Uterus (tissue), 2 donors: ENCODE data around the gene APLP1.

Experiments
- CTCF ChIP-seq, 4 experiments: fragments of 200-600 bp in 2 of 4; fragments of 450-650 bp in 2 of 4; sonication (generic) in 2 of 4; IDR thresholded peaks; one replicate each; pipeline ENCODE4 v1.5.1; 2016 to 2019; ENCODE audit warnings: antibody characterized with exemption in 4 of 4, mild to moderate bottlenecking in 2 of 4, moderate library complexity in 1 of 4
- POLR2A ChIP-seq, 2 donors: fragments of 450-650 bp; IDR thresholded peaks; one replicate each; pipeline ENCODE4 v1.6.1; 2016; ENCODE audit warnings: antibody characterized with exemption in 2 of 2, mild to moderate bottlenecking in 1 of 2, moderate library complexity in 1 of 2

- TF ChIP-seq CTCF (IDR thresholded peaks at IDR 0.05) (no peak), POLR2A (IDR thresholded peaks at IDR 0.05) (no peak)
Observed at GRCh38 chr19:35844482-35845214, 23.7 kb upstream of the APLP1 start.
